Psoas muscle (tissue), 8 donors: ENCODE results near the gene LRRC57. TPM values are rescaled to one million over a fixed set of nuclear protein-coding genes. Genes with fewer than 3 reads are reported as not detected.

ENCODE experiments used
- ATAC-seq, 4 donors: fragments of 200-7000 bp; cut with Tn5 transposase; one replicate each; pipeline ENCODE4 v1.9.1; 2020; ENCODE audit warnings: moderate library complexity in 3 of 4, mild to moderate bottlenecking in 2 of 4
- DNase-seq, 2 donors: peaks; one replicate each; pipeline ENCODE4 v3.0.0-alpha.2; 2020
- H3K27ac ChIP-seq: fragments of 200-600 bp; one replicate; pipeline ENCODE4 v1.8.0; 2022
- H3K27me3 ChIP-seq, 3 donors: fragments of 200-600 bp in 1 of 3; one replicate each; pipeline versions ENCODE4 v1.6.1 to v1.8.0; 2013 to 2022; ENCODE audit warnings: low read length in 2 of 3, mild to moderate bottlenecking in 2 of 3, moderate library complexity in 1 of 3; ENCODE audit not compliant: insufficient read depth in 3 of 3
- H3K36me3 ChIP-seq, 2 donors: fragments of 200-600 bp in 1 of 2; one replicate each; pipeline versions ENCODE4 v1.6.1 to v1.8.0; 2013 to 2022; ENCODE audit warnings: low read depth in 1 of 2, mild to moderate bottlenecking in 1 of 2, moderate library complexity in 1 of 2; ENCODE audit not compliant: insufficient read depth in 1 of 2
- H3K4me1 ChIP-seq: fragments of 200-600 bp; one replicate; pipeline ENCODE4 v1.8.0; 2022
- H3K4me3 ChIP-seq: fragments of 200-600 bp; one replicate; pipeline ENCODE4 v1.8.0; 2022; ENCODE audit warnings: mild to moderate bottlenecking
- H3K9me3 ChIP-seq: fragments of 200-600 bp; one replicate; pipeline ENCODE4 v1.8.0; 2022
- WGBS, 3 donors: extraction: QIAGEN DNeasy Blood & Tissue Kit; methylation state at CpG; one replicate each; pipeline versions ENCODE4 v1.1.6 to v1.1.7; 2013; 5-methylcytosine and 5-hydroxymethylcytosine counted together
- intact Hi-C, 2 donors: fragments of 100-400 bp; cut with DNase I; formaldehyde crosslinking; loops; one replicate each; pipeline versions ENCODE4 v1.11.0 to v1.14.2; 2022
- polyA plus RNA-seq, 3 donors: library from polyadenylated mRNA; stranded (reverse); fragments of 200-250 nt; gene quantifications; one replicate each; pipeline ENCODE4 v1.2.3, GENCODE V29; 2013
- total RNA-seq, 4 donors: library from RNA; stranded (reverse); fragmentation: NEBNext Ultra II Directional in 2 of 4; extraction: Animal tissue kit (Norgen Biotek cat#: 25700) in 2 of 4; gene quantifications; one replicate each; pipeline versions ENCODE4 v1.2.1 to v1.2.4, GENCODE V29; 2021 to 2023
- TF ChIP-seq, protein P1 (sequence below): fragments of 200-600 bp; IDR thresholded peaks from one replicate; pipeline ENCODE4 v1.8.0; 2022; ENCODE audit warnings: antibody characterized with exemption
- donor health status: healthy with polysubstance abuse.
- donor health status: DM: no; HTN: no; CAD: no; lungs with moderate emphysema.
- donor health status: Bipolar disorder and iron deficiency.
- donor health status: healthy.
- donor health status: DM: yes; HTN: yes; CAD: no.
- donor health status: DM: no; HTN: no; CAD: no.
- donor health status: DM: no; HTN: no; CAD: no.
- donor health status: DM: yes; HTN: yes; CAD: no.

The LRRC57 gene
- total and polyA plus RNA-seq, 7 donors: 3.7 to 16.3 (median 8.3) TPM

DNA sequence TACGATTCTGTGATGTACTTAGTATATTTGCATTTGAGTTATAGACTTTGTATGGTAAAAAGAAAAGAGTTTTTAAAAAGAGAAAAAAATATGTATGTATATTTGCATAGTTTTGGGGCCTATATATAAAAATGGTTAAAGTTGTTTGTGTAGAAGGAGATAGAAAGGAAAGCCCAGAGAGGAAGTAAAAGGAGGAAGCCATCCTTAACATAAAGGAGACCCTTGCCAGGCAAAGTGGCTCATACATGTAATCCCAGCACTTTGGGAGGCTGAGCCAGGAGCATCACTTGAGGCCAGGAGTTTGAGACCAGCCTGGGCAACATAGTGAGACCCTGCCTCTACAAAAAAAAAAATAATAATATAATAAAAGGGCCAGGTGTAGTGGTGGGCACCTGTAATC, 44.8 kb downstream of the LRRC57 start:
- Histone ChIP-seq H3K9me3 (no peaks in the 10 kb centered on the region), H3K36me3 (peaks cover 0 to 27% of the 10 kb centered on the region in 2 donors), H3K27me3 (no peaks in the 10 kb centered on the region), H3K4me3 (no peak overlapping the region), H3K4me1 (peaks cover 18% of the 10 kb centered on the region), H3K27ac (no peak overlapping the region)
- no peak for ATAC-seq
- WGBS, 3 donors: 81 to 91% (median 86%) methylated on average over 1 of the region's 1 CpG
- intact Hi-C loops: no loop called here
- no peak for DNase-seq
- TF ChIP-seq, protein P1, sequence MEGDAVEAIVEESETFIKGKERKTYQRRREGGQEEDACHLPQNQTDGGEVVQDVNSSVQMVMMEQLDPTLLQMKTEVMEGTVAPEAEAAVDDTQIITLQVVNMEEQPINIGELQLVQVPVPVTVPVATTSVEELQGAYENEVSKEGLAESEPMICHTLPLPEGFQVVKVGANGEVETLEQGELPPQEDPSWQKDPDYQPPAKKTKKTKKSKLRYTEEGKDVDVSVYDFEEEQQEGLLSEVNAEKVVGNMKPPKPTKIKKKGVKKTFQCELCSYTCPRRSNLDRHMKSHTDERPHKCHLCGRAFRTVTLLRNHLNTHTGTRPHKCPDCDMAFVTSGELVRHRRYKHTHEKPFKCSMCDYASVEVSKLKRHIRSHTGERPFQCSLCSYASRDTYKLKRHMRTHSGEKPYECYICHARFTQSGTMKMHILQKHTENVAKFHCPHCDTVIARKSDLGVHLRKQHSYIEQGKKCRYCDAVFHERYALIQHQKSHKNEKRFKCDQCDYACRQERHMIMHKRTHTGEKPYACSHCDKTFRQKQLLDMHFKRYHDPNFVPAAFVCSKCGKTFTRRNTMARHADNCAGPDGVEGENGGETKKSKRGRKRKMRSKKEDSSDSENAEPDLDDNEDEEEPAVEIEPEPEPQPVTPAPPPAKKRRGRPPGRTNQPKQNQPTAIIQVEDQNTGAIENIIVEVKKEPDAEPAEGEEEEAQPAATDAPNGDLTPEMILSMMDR: no peak

DNA sequence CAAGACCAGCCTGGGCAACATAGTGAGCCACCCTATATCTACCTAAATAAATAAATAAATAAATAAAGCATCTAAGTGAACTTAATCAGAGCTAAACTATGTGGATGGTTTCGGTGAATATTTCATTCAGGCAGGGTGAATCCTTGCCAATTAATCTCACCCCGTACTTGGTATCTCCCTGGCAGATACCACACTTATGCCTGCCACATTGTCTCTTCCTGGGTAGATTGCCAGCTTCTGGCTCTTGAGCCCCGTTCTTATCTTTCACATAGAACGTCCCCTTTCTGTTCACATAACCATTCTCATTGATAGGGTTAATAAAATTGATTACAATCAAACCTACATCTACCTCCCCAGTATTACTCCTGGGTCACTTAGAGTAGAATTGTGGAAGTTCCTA, 46.1 kb downstream of the LRRC57 start:
- Histone ChIP-seq H3K36me3 (peaks cover 0 to 24% of the 10 kb centered on the region in 2 donors), H3K27ac (no peak overlapping the region), H3K9me3 (no peaks in the 10 kb centered on the region), H3K4me3 (no peak overlapping the region), H3K4me1 (peaks cover 23% of the 10 kb centered on the region), H3K27me3 (no peaks in the 10 kb centered on the region)
- DNase-seq (no peak), ATAC-seq (no peak)
- TF ChIP-seq, protein P1: no peak
- intact Hi-C loops: no loop called here
- WGBS, 3 donors: 40 to 61% (median 43%) methylated on average over 4 of the region's 4 CpGs

DNA sequence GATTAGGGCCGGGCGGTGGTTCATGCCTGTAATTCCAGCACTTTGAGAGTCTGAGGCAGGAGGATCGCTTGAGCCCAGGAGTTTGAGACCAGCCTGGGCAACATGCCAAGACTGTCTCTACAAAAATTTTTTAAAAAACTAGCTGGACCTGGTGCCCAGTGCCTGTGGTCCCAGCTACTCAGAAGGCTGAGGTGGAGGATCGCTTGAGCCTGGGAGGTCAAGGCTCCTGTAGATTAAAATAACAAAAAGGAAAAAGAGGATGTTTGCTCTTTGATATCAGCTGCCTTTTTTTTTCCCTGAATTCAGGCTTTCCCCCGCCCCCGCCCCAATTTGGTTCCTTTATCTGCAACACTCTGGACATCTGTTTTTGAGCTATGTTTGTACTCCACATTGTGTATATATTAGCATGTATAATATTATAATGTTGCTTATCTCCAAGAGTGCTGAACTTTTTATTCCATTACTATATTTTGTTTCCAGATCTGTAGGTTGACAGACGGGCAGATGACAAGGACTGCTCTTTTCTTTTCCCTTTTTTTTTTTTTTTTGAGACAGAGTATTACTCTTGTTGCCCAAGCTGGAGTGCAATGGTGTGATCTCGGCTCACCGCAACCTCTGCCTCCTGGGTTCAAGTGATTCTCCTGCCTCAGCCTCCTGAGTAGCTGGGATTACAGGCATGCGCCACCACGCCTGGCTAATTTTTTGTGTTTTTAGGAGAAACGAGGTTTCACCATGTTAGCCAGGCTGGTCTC, 48.6 kb downstream of the LRRC57 start:
- peaks cover 31% of the 10 kb centered on the region for H3K4me1 ChIP-seq
- H3K36me3 ChIP-seq: peaks cover 0 to 24% of the 10 kb centered on the region in 2 donors
- H3K27ac ChIP-seq: peak overlapping the region; percentile 43
- TF ChIP-seq, protein P1: no peak
- 74 to 80% (median 76%) methylated on average over 12 of the region's 12 CpGs for WGBS, 3 donors
- H3K9me3 ChIP-seq: no peaks in the 10 kb centered on the region
- no peak overlapping the region for H3K4me3 ChIP-seq
- intact Hi-C loops: loop anchor here in 1 of 2 donors (1.0 kb wide), 1 partner anchor 12 kb away; no protein-coding TSS in a partner anchor
- DNase-seq (peak in 1 of 2 donors; percentile 18), ATAC-seq (no peak)
- H3K27me3 ChIP-seq: no peaks in the 10 kb centered on the region

DNA sequence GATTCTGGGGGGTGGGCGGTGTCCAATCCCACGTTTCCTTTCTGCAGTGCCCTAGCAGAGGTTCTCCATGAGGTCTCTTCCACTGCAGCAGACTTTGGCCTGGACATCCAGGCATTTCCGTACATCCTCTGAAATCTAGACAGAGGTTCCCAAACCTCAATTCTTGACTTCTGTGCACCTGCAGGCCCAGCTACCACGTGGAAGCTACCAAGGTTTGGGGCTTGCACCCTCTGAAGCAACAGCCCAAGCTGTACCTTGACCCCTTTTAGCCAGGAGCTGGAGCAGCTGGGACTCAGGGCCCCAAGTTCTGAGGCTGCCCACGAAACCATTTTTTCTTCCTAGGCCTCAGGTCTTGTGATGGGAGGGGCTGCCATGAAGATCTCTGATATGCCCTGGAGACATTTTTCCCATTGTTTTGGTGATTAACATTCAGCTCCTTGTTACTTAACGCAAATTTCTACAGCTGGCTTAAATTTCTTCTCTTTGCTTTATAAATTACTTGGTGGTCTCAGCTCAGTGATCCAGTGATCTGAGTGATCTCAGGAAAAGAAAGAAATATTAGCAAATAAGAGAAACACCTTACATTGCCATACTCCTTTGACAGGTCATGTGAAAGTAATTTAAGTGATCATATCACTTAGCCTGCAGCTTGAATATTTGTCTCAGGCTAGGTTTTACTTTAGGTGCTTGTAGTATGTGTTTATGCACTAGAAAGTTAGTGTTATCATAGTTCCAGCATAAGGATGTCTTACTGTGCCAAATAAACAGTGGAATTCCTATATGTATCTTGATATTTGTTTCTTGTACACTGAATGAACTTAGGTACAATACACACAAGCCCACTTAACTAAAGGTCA, 50.2 kb downstream of the LRRC57 start:
- WGBS, 3 donors: 63 to 76% (median 67%) methylated on average over 6 of the region's 6 CpGs

More for the DNA sequence above, 50.2 kb downstream of the LRRC57 start:
- H3K27me3 ChIP-seq: no peaks in the 10 kb centered on the region
- no peak for DNase-seq
- ATAC-seq: no peak
- no peaks in the 10 kb centered on the region for H3K9me3 ChIP-seq
- H3K27ac ChIP-seq: peak overlapping the region; percentile 43
- H3K36me3 ChIP-seq: peaks cover 0 to 12% of the 10 kb centered on the region in 2 donors
- no peak overlapping the region for H3K4me3 ChIP-seq
- TF ChIP-seq, protein P1: no peak
- peaks cover 35% of the 10 kb centered on the region for H3K4me1 ChIP-seq
- intact Hi-C loops: loop anchor here in 1 of 2 donors (1.0 kb wide), 1 partner anchor 10 kb away; no protein-coding TSS in a partner anchor
